Suprapubic skin (tissue), 4 donors: Measurements from ENCODE around the gene C11orf86.

Source experiments
- POLR2A ChIP-seq, 2 donors: fragments of 450-650 bp; IDR thresholded peaks; one replicate each; pipeline ENCODE4 v1.6.1; 2017; ENCODE audit warnings: antibody characterized with exemption in 2 of 2, mild to moderate bottlenecking in 2 of 2, moderate library complexity in 2 of 2
- POLR2AphosphoS5 ChIP-seq, 3 donors: sonication (generic); formaldehyde crosslinking; IDR thresholded peaks; one replicate each; pipeline ENCODE4 v1.6.1; 2017; ENCODE audit warnings: antibody characterized with exemption in 3 of 3
- TF ChIP-seq, protein P1 (sequence below), 2 donors: fragments of 200-600 bp in 1 of 2; fragments of 450-650 bp in 1 of 2; sonication (generic) in 1 of 2; IDR thresholded peaks; one replicate each; pipeline ENCODE4 v1.5.1; 2016 to 2019; ENCODE audit warnings: antibody characterized with exemption in 2 of 2, mild to moderate bottlenecking in 1 of 2, moderate library complexity in 1 of 2

DNA sequence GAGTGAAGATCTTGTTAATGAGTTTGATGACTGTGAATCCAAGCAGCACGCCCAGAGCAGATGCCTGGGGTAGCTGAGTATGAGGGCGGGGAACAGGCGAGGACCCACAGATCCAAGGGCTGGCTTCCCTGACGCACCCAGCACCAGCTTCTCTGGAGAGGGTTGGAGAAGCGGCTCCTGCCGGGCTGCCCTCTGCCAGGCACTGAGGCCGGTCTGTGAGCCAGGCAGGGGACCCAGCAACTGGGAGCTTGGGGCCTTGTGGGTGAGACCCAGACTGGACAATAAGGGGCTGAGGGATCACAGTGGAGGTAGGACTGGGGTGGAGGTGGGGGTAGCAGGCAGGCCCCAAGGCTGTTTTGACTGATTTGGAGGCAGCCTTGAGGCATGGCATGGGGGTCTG is 39.2 kb downstream of the C11orf86 start:
- TF ChIP-seq, protein P1, sequence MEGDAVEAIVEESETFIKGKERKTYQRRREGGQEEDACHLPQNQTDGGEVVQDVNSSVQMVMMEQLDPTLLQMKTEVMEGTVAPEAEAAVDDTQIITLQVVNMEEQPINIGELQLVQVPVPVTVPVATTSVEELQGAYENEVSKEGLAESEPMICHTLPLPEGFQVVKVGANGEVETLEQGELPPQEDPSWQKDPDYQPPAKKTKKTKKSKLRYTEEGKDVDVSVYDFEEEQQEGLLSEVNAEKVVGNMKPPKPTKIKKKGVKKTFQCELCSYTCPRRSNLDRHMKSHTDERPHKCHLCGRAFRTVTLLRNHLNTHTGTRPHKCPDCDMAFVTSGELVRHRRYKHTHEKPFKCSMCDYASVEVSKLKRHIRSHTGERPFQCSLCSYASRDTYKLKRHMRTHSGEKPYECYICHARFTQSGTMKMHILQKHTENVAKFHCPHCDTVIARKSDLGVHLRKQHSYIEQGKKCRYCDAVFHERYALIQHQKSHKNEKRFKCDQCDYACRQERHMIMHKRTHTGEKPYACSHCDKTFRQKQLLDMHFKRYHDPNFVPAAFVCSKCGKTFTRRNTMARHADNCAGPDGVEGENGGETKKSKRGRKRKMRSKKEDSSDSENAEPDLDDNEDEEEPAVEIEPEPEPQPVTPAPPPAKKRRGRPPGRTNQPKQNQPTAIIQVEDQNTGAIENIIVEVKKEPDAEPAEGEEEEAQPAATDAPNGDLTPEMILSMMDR (IDR thresholded peaks at IDR 0.05) = no peak
- TF ChIP-seq POLR2AphosphoS5 (IDR thresholded peaks at IDR 0.05) = no peak
- no peak for TF ChIP-seq POLR2A (IDR thresholded peaks at IDR 0.05)
